Vagina (tissue), 2 donors: Measurements from ENCODE around the gene RIN3. TPM values are rescaled to one million over a fixed set of nuclear protein-coding genes. Genes with fewer than 3 reads are reported as not detected.

Source experiments
- DNase-seq, 2 donors: peaks; one replicate each; pipeline ENCODE4 v3.0.0-alpha.2; 2017; ENCODE audit errors: extremely low spot score in 2 of 2
- H3K27ac ChIP-seq: fragments of 200-600 bp; sonication (generic); one replicate; pipeline ENCODE4 v1.5.1; 2019
- H3K27me3 ChIP-seq: fragments of 200-600 bp; sonication (generic); one replicate; pipeline ENCODE4 v1.5.1; 2019
- H3K36me3 ChIP-seq, 2 donors: fragments of 200-600 bp; sonication (generic); one replicate each; pipeline ENCODE4 v1.5.1; 2017 to 2019
- H3K4me1 ChIP-seq: fragments of 200-600 bp; sonication (generic); one replicate; pipeline ENCODE4 v1.5.1; 2019
- H3K4me3 ChIP-seq, 2 donors: fragments of 200-600 bp; sonication (generic); 1 replicate in 1 of 2; 2 replicates in 1 of 2; pipeline ENCODE4 v1.5.1; 2016 to 2019
- H3K9me3 ChIP-seq: fragments of 200-600 bp; sonication (generic); one replicate; pipeline ENCODE4 v1.5.1; 2019
- POLR2A ChIP-seq, 2 donors: fragments of 450-650 bp; IDR thresholded peaks; one replicate each; pipeline ENCODE4 v1.6.1; 2017; ENCODE audit warnings: antibody characterized with exemption in 2 of 2, mild to moderate bottlenecking in 2 of 2, moderate library complexity in 2 of 2
- POLR2AphosphoS5 ChIP-seq, 2 donors: sonication (generic); formaldehyde crosslinking; IDR thresholded peaks; one replicate each; pipeline ENCODE4 v1.9.0; 2017; ENCODE audit warnings: antibody characterized with exemption in 2 of 2, mild to moderate bottlenecking in 2 of 2, low read depth in 1 of 2; ENCODE audit not compliant: insufficient read depth in 1 of 2
- intact Hi-C: fragments of 100-400 bp; cut with DNase I; formaldehyde crosslinking; loops from one replicate; pipeline ENCODE4 v1.15.1; 2023
- total RNA-seq: library from RNA; depleted of rRNA; stranded (reverse); fragments of >200 nt; gene quantifications from one replicate; pipeline ENCODE4 v1.2.3, GENCODE V29; 2016
- TF ChIP-seq, protein P1 (sequence below), 3 experiments: fragments of 450-650 bp in 2 of 3; fragments of 200-600 bp in 1 of 3; sonication (generic) in 1 of 3; IDR thresholded peaks; one replicate each; pipeline ENCODE4 v1.5.1; 2017 to 2019; ENCODE audit warnings: antibody characterized with exemption in 3 of 3, mild to moderate bottlenecking in 2 of 3, moderate library complexity in 2 of 3

RIN3 gene
- total RNA-seq, 1 donor from 2014 or later = 22.6 TPM

- Histone ChIP-seq H3K4me1 (peaks cover 30% of the 10 kb centered on the region), H3K27ac (peak overlapping the region; percentile 89), H3K4me3 (no peak overlapping the region), H3K27me3 (no peaks in the 10 kb centered on the region), H3K9me3 (no peaks in the 10 kb centered on the region), H3K36me3 (peaks cover 0 to 2% of the 10 kb centered on the region in 2 donors)
- TF ChIP-seq POLR2A (IDR thresholded peaks at IDR 0.05) (no peak), POLR2AphosphoS5 (IDR thresholded peaks at IDR 0.05; ENCODE audit: insufficient read depth in 1 of 2, low read depth in 1 of 2) (no peak)
- TF ChIP-seq, protein P1, sequence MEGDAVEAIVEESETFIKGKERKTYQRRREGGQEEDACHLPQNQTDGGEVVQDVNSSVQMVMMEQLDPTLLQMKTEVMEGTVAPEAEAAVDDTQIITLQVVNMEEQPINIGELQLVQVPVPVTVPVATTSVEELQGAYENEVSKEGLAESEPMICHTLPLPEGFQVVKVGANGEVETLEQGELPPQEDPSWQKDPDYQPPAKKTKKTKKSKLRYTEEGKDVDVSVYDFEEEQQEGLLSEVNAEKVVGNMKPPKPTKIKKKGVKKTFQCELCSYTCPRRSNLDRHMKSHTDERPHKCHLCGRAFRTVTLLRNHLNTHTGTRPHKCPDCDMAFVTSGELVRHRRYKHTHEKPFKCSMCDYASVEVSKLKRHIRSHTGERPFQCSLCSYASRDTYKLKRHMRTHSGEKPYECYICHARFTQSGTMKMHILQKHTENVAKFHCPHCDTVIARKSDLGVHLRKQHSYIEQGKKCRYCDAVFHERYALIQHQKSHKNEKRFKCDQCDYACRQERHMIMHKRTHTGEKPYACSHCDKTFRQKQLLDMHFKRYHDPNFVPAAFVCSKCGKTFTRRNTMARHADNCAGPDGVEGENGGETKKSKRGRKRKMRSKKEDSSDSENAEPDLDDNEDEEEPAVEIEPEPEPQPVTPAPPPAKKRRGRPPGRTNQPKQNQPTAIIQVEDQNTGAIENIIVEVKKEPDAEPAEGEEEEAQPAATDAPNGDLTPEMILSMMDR (IDR thresholded peaks at IDR 0.05) = no peak
- intact Hi-C loops = no loop called here
- no peak for DNase-seq
Measured at GRCh38 chr14:92584816-92585215, 71.2 kb downstream of the RIN3 start.

GRCh38 chr14:92585981-92586937 is 72.7 kb downstream of the RIN3 start:
- peak overlapping the region; percentile 89 for H3K27ac ChIP-seq
- H3K4me3 ChIP-seq = no peak overlapping the region
- no peak for DNase-seq
- intact Hi-C loops = no loop called here
- TF ChIP-seq POLR2AphosphoS5 (IDR thresholded peaks at IDR 0.05; ENCODE audit: insufficient read depth in 1 of 2, low read depth in 1 of 2) (peak; percentile 18 to 35), POLR2A (IDR thresholded peaks at IDR 0.05) (no peak)
- TF ChIP-seq, protein P1 (IDR thresholded peaks at IDR 0.05) = no peak
- H3K27me3 ChIP-seq = no peaks in the 10 kb centered on the region
- no peaks in the 10 kb centered on the region for H3K9me3 ChIP-seq
- peaks cover 38% of the 10 kb centered on the region for H3K4me1 ChIP-seq
- H3K36me3 ChIP-seq = no peaks in the 10 kb centered on the region

DNA sequence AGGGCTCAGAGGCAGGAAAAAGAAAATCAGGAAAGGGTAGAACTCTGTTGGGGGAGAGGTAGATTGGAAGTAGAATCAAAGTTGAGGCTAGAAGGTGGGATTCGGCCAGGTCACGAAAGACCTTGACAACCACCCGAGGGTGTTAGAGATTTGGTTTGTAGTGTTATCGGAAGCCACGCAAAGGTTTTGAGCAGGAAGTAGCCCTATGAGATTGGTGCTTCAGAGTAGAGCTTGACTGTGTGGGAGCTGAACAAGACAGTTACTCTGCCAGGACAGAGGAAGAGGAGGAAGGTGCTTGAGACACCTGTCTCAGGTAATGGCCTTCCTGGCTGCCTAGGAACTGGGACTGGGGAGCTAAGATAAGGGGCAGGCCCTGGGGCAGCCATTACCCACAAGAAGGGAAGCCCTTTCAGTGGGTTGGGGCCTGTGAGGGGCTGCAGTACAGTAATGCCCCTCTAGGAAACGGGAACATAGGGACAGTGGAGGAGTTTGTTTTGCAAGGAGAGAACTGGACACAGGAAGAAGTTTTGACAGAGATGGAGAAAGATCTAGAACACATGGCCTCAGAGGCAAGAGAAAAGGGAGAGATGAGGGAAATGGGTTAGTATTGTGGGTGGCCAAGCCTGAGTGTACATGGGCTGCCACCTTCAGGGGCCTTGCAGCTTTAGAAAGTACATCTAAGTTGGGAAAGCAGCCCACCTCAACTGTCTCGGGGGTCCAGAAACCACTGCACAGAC is 73.5 kb downstream of the RIN3 start:
- intact Hi-C loops = no loop called here
- DNase-seq = no peak

DNA sequence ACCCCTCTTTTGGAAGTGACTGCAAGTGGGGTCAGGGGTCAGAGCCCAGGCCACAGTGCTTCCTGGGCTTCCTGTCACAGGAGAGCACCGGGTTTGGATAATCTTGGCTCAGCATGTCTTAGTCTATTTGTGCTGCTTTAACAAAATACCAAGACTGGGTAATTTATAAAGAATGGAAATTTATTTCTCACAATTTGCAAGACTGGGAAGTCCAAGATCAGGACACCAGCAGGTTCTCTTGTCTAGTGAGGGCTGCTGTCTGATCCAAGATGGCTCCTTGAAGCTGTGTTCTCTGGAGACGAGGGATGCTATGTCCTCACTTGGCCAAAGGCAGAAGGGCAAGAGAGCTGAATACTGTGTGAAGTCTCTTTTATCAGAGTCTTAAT is 74.1 kb downstream of the RIN3 start:
- Histone ChIP-seq H3K9me3 (no peaks in the 10 kb centered on the region), H3K36me3 (no peaks in the 10 kb centered on the region), H3K27me3 (no peaks in the 10 kb centered on the region), H3K4me3 (no peak overlapping the region), H3K27ac (peak overlapping the region; percentile 89), H3K4me1 (peaks cover 38% of the 10 kb centered on the region)
- intact Hi-C loops = no loop called here
- TF ChIP-seq, protein P1 (IDR thresholded peaks at IDR 0.05) = no peak
- TF ChIP-seq POLR2AphosphoS5 (IDR thresholded peaks at IDR 0.05; ENCODE audit: insufficient read depth in 1 of 2, low read depth in 1 of 2) (no peak), POLR2A (IDR thresholded peaks at IDR 0.05) (no peak)
- no peak for DNase-seq

More for the DNA sequence above, 73.5 kb downstream of the RIN3 start:
- TF ChIP-seq, protein P1 (IDR thresholded peaks at IDR 0.05) = no peak
- no peak for TF ChIP-seq POLR2AphosphoS5 (IDR thresholded peaks at IDR 0.05; ENCODE audit: insufficient read depth in 1 of 2, low read depth in 1 of 2)
- TF ChIP-seq POLR2A (IDR thresholded peaks at IDR 0.05) = no peak
- no peaks in the 10 kb centered on the region for H3K9me3 ChIP-seq
- H3K27ac ChIP-seq = peak overlapping the region; percentile 89
- H3K4me1 ChIP-seq = peaks cover 38% of the 10 kb centered on the region
- no peaks in the 10 kb centered on the region for H3K27me3 ChIP-seq
- H3K36me3 ChIP-seq = no peaks in the 10 kb centered on the region
- H3K4me3 ChIP-seq = no peak overlapping the region
